HG03442 (cell line): Measurements from ENCODE around the gene USP10.
"Not testable (repeated sequence)": the region's sequence is repeated elsewhere in the genome, so short reads cannot be mapped to it uniquely, and the experiment has no call there.

Experiments
- ATAC-seq: cut with Tn5 transposase; IDR thresholded peaks from one replicate; pipeline ENCODE4 v1.9.1; 2021; ENCODE audit warnings: mild to moderate bottlenecking, moderate library complexity; ENCODE audit not compliant: unreplicated experiment

The USP10 gene

DNA sequence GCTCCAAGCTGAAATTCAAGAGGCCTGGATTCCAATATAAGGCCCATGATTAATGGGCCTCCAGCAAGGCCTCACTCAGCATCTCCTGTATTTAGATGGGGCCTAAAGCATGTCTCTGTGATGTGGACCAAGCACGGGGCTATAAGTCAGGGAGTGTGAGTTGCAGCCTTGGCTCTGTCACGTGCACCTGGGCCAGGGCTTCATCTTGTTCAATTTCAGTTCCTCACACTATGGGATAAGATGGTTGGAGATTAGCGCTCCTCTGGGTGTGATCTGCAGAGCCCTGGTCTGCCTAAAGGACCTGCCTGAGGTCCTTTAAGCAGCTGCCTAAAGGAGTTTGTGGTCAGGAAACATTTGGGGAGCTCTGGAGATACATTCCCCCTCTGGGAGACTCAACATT lies 26.2 kb upstream of the USP10 start:
- no peak for ATAC-seq

GRCh38 chr16:84675423-84675822 lies 24.4 kb upstream of the USP10 start:
- no peak for ATAC-seq

DNA sequence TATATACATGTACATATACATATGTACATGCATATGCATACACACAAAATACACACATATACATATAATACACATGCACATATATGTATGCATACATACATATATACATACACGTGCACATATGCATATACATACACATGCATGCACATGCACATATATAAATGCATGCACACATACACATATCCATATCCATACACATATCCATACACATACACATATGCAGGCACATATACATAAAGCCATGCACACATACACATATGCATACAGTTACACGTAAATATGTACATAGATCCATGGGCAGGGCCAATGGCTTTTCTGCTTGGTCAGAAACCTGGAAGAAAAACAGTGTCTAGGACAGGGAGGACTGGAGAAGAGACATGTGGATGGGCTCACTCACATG lies 23.9 kb upstream of the USP10 start:
- no peak for ATAC-seq

- ATAC-seq = no peak
Measured at GRCh38 chr16:84677017-84677803, 22.6 kb upstream of the USP10 start.

GRCh38 chr16:84677849-84678248 lies 22.0 kb upstream of the USP10 start:
- ATAC-seq = no peak

GRCh38 chr16:84678541-84678940 lies 21.3 kb upstream of the USP10 start:
- no peak for ATAC-seq

- ATAC-seq = no peak
Measured at GRCh38 chr16:84680165-84680842, 19.5 kb upstream of the USP10 start.

GRCh38 chr16:84680843-84681629 lies 18.8 kb upstream of the USP10 start:
- no peak for ATAC-seq

- ATAC-seq = no peak
Measured at GRCh38 chr16:84683691-84684591, 15.9 kb upstream of the USP10 start.

DNA sequence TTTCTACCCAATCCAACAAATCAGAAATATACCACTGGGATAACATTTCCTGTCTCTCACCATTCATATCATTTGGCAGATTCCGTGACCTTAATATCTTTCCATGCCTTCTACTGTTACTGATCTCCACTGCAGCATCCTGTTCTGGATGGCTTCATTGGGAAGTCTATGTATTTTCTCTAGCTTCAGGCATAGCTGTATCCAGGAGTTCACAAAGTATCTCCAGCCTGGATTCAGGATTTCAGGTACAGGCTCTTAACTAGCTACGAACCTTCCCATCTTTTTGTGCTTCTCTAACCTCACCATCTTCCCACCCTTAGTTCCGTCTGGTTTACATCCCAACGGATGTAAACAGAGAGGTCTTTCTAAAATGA lies 15.2 kb upstream of the USP10 start:
- no peak for ATAC-seq

DNA sequence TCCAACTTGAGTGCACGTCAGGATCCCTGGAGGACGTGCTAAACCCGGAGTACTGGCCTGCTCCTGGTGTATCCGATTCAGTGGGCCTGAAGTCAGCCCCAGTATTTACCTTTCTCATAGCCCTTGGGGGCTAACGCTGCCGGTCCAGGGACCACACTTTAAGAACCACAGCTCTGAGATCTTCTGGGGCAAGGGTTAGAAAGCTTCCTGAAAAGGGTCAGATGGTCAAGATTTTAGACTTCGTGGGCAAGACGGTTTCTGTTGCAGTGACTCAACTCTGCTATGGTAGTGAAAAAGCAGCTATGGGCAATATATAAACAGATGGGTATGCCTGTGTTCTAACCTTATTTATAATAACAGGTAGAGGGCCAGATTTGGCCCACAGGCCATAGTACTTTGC lies 14.6 kb upstream of the USP10 start:
- ATAC-seq = no peak

DNA sequence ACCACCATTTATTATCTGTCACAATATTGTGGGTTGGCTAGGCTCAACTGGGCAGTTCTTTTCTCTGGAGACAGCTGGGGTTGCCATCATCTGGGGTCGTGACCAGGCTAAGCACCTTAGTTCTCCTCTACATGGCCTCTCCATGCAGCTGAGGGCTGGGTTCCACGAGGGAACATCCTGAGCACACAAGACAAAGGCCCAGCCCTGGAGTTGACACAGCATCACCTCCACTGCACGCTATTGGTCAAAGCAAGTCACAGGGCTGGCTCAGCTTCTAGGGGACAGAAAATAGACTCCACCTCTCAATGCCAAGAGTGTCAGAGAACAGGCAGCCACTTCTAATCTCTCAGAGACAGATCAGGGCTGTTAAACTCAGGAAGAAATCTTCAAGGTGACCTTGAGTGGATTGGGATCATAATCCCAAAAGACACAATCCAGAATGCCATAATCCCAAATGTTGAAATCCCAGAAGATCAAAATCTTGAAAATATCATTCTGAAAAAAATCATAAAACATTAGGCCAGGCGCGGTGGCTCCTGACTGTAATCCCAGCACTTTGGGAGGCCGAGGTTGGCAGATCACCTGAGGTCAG lies 13.0 kb upstream of the USP10 start:
- ATAC-seq = no peak

DNA sequence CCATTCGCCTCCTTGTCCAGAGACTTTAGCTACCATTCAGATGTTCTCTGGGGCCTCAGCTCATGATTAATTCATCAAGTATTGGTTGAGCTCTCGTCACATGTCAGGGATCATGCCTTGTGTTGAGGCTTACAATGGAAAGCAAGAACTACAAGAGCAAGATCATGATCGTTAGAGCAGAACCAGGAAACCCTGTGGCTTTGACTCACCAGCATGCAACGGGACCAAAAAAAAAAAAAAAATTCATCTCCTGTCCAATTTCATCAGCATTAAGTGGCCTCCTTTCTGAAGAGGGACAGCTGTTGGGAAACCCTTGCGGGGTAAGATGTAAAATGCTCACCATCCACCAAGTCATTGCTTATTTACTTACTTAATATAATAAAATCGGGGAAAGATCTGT lies 12.1 kb upstream of the USP10 start:
- ATAC-seq = peak; percentile 63

- not testable (repeated sequence) for ATAC-seq
Measured at GRCh38 chr16:84688163-84688562, 11.6 kb upstream of the USP10 start.

DNA sequence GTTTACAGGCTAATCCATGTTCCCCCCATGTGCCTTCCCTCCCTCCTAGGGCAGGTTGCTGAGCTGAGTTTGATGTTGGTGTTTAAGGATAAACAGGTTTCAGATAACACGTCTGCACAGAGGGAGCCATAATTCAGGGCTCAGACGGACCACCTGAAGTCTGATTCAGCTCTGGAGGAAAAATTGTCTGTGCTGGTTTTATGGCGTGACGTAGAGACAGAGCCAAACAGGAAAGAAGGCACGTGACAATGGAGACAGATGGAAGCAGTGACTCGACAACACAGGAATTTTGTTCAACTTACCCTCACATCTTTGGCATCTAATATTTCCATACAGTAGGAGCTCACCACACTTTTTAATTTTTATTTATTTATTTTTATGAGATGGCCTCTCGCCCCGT lies 10.7 kb upstream of the USP10 start:
- ATAC-seq = no peak

GRCh38 chr16:84690088-84690819 lies 9.5 kb upstream of the USP10 start:
- no peak for ATAC-seq

GRCh38 chr16:84692451-84693214 lies 7.2 kb upstream of the USP10 start:
- ATAC-seq = no peak

GRCh38 chr16:84693869-84694268 lies 5.9 kb upstream of the USP10 start:
- not testable (repeated sequence) for ATAC-seq

DNA sequence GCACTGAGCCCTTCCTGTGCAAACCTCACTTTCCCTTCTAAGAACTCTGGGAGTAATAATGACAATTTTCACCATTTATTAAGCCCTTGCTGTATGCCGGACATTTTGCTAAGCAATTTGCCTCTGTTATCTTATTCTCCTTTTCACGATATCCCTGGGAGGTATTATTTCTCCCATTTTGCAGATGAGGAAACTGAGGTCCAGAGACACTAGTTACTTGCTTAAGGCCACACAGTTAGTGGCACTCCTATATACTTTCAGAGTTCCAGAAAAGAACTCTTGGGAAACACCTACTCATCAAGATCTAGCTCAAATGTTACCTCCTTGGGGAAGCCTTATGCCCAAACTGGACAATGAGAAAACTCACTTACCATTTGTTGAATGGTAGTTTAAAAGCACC lies 4.8 kb upstream of the USP10 start:
- ATAC-seq = no peak
